Kidney (tissue), 14 donors: ENCODE measurements around the gene RAB19. TPM values are rescaled to one million over a fixed set of nuclear protein-coding genes. Genes with fewer than 3 reads are reported as not detected.
A peak's percentile ranks its signal among the peaks of the same experiment; 100 is the strongest.

Experiments
- DNase-seq, 5 donors: peaks; one replicate each; pipeline ENCODE4 v3.0.0-alpha.2; 2013 to 2020
- FAIRE-seq: peaks from 2 replicates; lab custom pipeline; 2012; peaks lifted over from hg19 to GRCh38; lab: Jason Lieb, UNC
- H3K27ac ChIP-seq, 2 donors: one replicate each; pipeline ENCODE4 v1.7.0; 2013; ENCODE audit warnings: low read depth in 2 of 2, low read length in 2 of 2, inconsistent platforms in 1 of 2
- H3K27me3 ChIP-seq: one replicate; pipeline ENCODE4 v1.7.1; 2013; ENCODE audit warnings: low read length, inconsistent platforms; ENCODE audit not compliant: control insufficient read depth, insufficient read depth
- H3K36me3 ChIP-seq, 3 donors: one replicate each; pipeline versions ENCODE4 v1.7.0 to v1.7.1; 2013; ENCODE audit warnings: low read length in 3 of 3, control low read depth in 1 of 3, inconsistent platforms in 1 of 3; ENCODE audit not compliant: insufficient read depth in 3 of 3, control insufficient read depth in 2 of 3
- H3K4me1 ChIP-seq, 3 donors: one replicate each; pipeline versions ENCODE4 v1.7.0 to v1.7.1; 2013; ENCODE audit warnings: low read length in 3 of 3, inconsistent platforms in 1 of 3, low read depth in 1 of 3; ENCODE audit not compliant: control insufficient read depth in 2 of 3, insufficient read depth in 2 of 3
- H3K4me3 ChIP-seq, 3 donors: one replicate each; pipeline versions ENCODE4 v1.7.0 to v1.8.1; 2013; ENCODE audit warnings: low read length in 3 of 3, control low read depth in 1 of 3, inconsistent platforms in 1 of 3
- H3K9ac ChIP-seq, 3 donors: one replicate each; pipeline versions ENCODE4 v1.7.0 to v1.7.1; 2013; ENCODE audit warnings: low read length in 3 of 3, control low read depth in 1 of 3, inconsistent platforms in 1 of 3
- H3K9me3 ChIP-seq, 3 donors: one replicate each; pipeline versions ENCODE4 v1.7.0 to v1.7.1; 2013; ENCODE audit warnings: low read length in 3 of 3, control low read depth in 1 of 3, inconsistent platforms in 1 of 3; ENCODE audit not compliant: control insufficient read depth in 2 of 3, insufficient read depth in 1 of 3
- CTCF ChIP-seq: IDR thresholded peaks from 3 replicates; pipeline ENCODE4 v1.5.1; 2012; ENCODE audit warnings: mild to moderate bottlenecking, moderate library complexity, borderline replicate concordance; ENCODE audit not compliant: insufficient read depth; ENCODE audit errors: extremely low read depth
- intact Hi-C: fragments of 100-400 bp; cut with DNase I; formaldehyde crosslinking; loops from one replicate; pipeline ENCODE4 v1.11.1; 2022
- polyA plus RNA-seq: library from polyadenylated mRNA; stranded (reverse); fragments of 350-450 nt; fragmentation: Illumina TruSeq; extraction: RNeasy Lipid Tissue Mini Kit (QIAGEN cat#74804); gene quantifications from one replicate; pipeline ENCODE4 v1.2.3, GENCODE V29; 2014; ENCODE audit warnings: low read depth, low replicate concordance; ENCODE audit not compliant: insufficient read depth
- total RNA-seq: library from RNA; stranded (reverse); fragmentation: NEBNext Ultra II Directional; extraction: Animal tissue kit (Norgen Biotek cat#: 25700); gene quantifications from one replicate; pipeline ENCODE4 v1.2.1, GENCODE V29; 2021
- donor health status: control.
- donor health status: control.
- donor health status: control.
- donor health status: control.
- donor health status: control.
- donor health status: DM: yes; HTN: yes; CAD: no.
- donor health status: Normal renal cell carcinoma (clear cell type).

RAB19 gene
- total and polyA plus RNA-seq, 2 donors from 2014 or later = 0.82 to 11.5 TPM

DNA sequence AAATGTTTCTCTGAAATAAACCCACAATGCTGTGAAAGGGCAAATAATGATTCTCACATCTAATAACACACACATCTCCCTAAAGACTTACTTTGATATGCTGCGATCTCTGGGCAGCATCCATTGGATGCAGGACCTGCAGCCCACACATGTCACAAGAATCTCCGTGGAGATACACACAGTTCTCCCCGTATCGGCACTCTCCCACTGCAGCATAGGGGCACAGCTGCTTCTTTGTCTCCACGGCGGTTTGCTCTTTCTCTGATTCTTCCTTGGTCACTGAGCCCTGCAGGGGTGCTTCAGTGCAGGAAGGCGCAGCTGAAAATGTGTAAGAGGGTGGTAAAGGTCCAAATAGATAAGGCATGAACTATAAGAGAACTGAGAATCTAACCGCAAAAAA lies 55.1 kb downstream of the RAB19 start:
- FAIRE-seq (no peak), DNase-seq (no peak)
- no peaks in the 10 kb centered on the region for H3K27me3 ChIP-seq
- H3K27ac ChIP-seq = no peak overlapping the region
- TF ChIP-seq CTCF = no peak
- no peak overlapping the region for H3K9ac ChIP-seq
- no peaks in the 10 kb centered on the region for H3K9me3 ChIP-seq
- H3K4me3 ChIP-seq = no peak overlapping the region
- intact Hi-C loops = no loop called here
- peaks cover 6 to 36% (median 27%) of the 10 kb centered on the region in 3 donors for H3K36me3 ChIP-seq
- H3K4me1 ChIP-seq = peaks cover 0 to 4% (median 0%) of the 10 kb centered on the region in 3 donors

DNA sequence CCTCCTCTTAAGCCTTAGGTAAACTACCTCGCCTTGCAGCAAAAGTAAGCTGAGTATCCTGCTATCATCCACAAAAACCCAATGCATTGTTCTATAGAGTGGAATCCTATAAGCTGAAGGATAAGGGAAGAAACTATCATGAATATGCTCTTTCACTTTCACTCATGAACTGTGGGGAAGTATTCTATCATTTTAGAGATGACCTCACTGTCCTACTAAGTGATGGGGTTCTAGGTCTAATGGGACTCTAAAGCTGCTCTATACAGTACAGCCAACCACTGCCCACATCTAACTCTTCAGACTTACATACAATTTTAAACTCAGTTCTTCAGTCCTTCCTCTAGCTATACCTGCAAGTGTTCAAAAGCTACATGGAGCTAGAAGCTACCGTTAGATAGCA lies 59.3 kb downstream of the RAB19 start:
- H3K27me3 ChIP-seq = no peaks in the 10 kb centered on the region
- DNase-seq (no peak), FAIRE-seq (no peak)
- H3K9me3 ChIP-seq = no peaks in the 10 kb centered on the region
- H3K9ac ChIP-seq = no peak overlapping the region
- no peak overlapping the region for H3K4me3 ChIP-seq
- no peak for TF ChIP-seq CTCF
- H3K4me1 ChIP-seq = no peaks in the 10 kb centered on the region
- intact Hi-C loops = no loop called here
- H3K36me3 ChIP-seq = peaks cover 0 to 29% (median 20%) of the 10 kb centered on the region in 3 donors
- no peak overlapping the region for H3K27ac ChIP-seq

GRCh38 chr7:140475747-140476333 lies 72.0 kb downstream of the RAB19 start:
- no peak overlapping the region for H3K9ac ChIP-seq
- H3K36me3 ChIP-seq = peaks cover 0 to 4% (median 0%) of the 10 kb centered on the region in 3 donors
- H3K4me3 ChIP-seq = no peak overlapping the region
- no peaks in the 10 kb centered on the region for H3K27me3 ChIP-seq
- intact Hi-C loops = no loop called here
- no peaks in the 10 kb centered on the region for H3K9me3 ChIP-seq
- peaks cover 0 to 3% (median 2%) of the 10 kb centered on the region in 3 donors for H3K4me1 ChIP-seq
- no peak overlapping the region for H3K27ac ChIP-seq
- TF ChIP-seq CTCF = peak; percentile 49
- FAIRE-seq = peak; percentile 25
- DNase-seq = peak in 3 of 5 donors; percentile 23 to 77 (median 74)

DNA sequence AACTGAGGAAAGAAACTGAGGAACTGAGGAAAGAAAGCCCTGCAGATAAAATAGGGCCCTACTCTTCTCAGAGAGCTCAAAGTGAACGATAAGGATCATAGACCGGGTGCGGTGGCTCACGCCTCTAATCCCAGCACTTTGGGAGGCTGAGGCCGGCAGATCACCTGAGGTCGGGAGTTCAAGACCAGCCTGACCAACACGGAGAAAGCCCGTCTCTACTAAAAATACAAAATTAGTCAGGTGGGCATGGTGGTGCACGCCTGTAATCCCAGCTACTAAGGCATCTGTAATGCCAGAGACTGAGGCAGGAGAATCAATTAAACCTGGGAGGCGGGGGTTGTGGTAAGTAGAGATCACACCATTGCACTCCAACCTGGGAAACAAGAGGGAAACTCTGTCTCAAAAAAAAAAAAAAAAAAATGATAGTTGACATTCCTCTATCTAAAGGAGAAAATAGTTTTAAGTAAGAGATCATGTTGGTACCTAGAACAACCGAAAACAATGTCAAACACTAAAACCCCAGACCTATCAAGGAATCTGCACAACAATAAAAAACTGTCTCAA lies 72.9 kb downstream of the RAB19 start:
- TF ChIP-seq CTCF = no peak
- no peak for FAIRE-seq
- peak overlapping the region in 1 of 3 donors; percentile 3 for H3K4me3 ChIP-seq
- H3K9me3 ChIP-seq = no peaks in the 10 kb centered on the region
- no peaks in the 10 kb centered on the region for H3K27me3 ChIP-seq
- no peak overlapping the region for H3K9ac ChIP-seq
- H3K36me3 ChIP-seq = no peaks in the 10 kb centered on the region
- intact Hi-C loops = no loop called here
- no peak for DNase-seq
- peaks cover 0 to 3% (median 2%) of the 10 kb centered on the region in 3 donors for H3K4me1 ChIP-seq
- no peak overlapping the region for H3K27ac ChIP-seq
